Mucosa of rectum (tissue), 2 donors: ENCODE results near the gene NEUROD6.

Source experiments
- H3K27ac ChIP-seq, 2 donors: one replicate each; pipeline ENCODE4 v1.7.0; 2013; ENCODE audit warnings: inconsistent platforms in 2 of 2, low read depth in 2 of 2, low read length in 2 of 2
- H3K27me3 ChIP-seq, 2 donors: one replicate each; pipeline ENCODE4 v1.7.0; 2013; ENCODE audit warnings: low read length in 2 of 2; ENCODE audit not compliant: control insufficient read depth in 2 of 2, insufficient read depth in 2 of 2
- H3K36me3 ChIP-seq, 2 donors: one replicate each; pipeline ENCODE4 v1.7.0; 2013; ENCODE audit warnings: low read length in 2 of 2; ENCODE audit not compliant: control insufficient read depth in 2 of 2, insufficient read depth in 2 of 2
- H3K4me1 ChIP-seq, 2 donors: one replicate each; pipeline ENCODE4 v1.7.0; 2013; ENCODE audit warnings: low read length in 2 of 2, mild to moderate bottlenecking in 1 of 2; ENCODE audit not compliant: control insufficient read depth in 2 of 2, insufficient read depth in 2 of 2
- H3K4me3 ChIP-seq, 2 donors: one replicate each; pipeline ENCODE4 v1.7.0; 2013; ENCODE audit warnings: low read length in 2 of 2
- H3K9ac ChIP-seq, 2 donors: one replicate each; pipeline ENCODE4 v1.7.0; 2013; ENCODE audit warnings: low read length in 2 of 2, low read depth in 1 of 2, mild to moderate bottlenecking in 1 of 2
- H3K9me3 ChIP-seq, 2 donors: one replicate each; pipeline ENCODE4 v1.7.0; 2013; ENCODE audit warnings: low read length in 2 of 2; ENCODE audit not compliant: control insufficient read depth in 2 of 2
- donor health status: healthy.
- donor health status: Normal muscosa, but diverticular disease.

NEUROD6 gene

DNA sequence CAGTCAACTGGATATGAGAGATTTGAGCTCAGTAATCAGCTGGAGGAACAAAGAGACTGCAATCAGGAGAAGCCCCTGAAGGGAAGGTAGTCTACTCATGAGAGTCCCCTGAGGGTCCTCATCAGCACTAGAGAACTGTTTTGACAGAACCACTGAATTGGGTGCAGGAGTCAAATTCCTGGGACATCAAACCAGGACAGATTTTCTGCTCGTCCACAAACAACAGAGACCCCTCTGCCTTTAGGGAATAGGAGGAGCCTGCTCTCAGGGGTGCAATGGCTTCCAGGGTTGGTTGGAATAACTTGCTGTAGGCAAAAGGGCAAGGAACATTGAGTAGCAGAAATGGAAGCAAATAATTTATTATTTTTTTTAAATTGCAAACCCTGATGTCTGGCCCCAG, 21.9 kb upstream of the NEUROD6 start:
- no peak overlapping the region for H3K27ac ChIP-seq
- no peaks in the 10 kb centered on the region for H3K4me1 ChIP-seq
- H3K9ac ChIP-seq = no peak overlapping the region
- H3K9me3 ChIP-seq = no peaks in the 10 kb centered on the region
- H3K4me3 ChIP-seq = no peak overlapping the region
- H3K36me3 ChIP-seq = no peaks in the 10 kb centered on the region
- H3K27me3 ChIP-seq = no peaks in the 10 kb centered on the region

DNA sequence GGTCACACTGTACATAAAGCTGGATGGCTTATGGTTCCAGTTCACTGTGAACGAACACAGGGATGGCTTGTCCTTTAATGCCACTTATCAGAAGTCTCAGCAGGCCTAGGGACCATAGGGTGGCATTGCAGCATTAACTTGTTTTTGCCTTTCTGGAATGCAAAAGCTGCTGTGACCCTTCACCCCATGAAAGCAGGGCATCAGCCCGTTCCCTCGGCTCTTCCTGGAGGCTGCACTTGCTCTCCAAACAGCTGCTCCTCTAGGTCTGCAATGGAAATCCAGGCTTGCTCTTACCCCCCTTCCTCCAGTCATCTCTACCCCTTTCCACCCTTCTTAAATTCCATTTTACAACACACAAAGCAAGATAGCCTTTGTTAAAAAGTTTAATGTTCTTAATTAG, 17.9 kb upstream of the NEUROD6 start:
- H3K27ac ChIP-seq = no peak overlapping the region
- no peaks in the 10 kb centered on the region for H3K27me3 ChIP-seq
- H3K4me1 ChIP-seq = no peaks in the 10 kb centered on the region
- no peaks in the 10 kb centered on the region for H3K36me3 ChIP-seq
- no peaks in the 10 kb centered on the region for H3K9me3 ChIP-seq
- no peak overlapping the region for H3K9ac ChIP-seq
- no peak overlapping the region for H3K4me3 ChIP-seq

DNA sequence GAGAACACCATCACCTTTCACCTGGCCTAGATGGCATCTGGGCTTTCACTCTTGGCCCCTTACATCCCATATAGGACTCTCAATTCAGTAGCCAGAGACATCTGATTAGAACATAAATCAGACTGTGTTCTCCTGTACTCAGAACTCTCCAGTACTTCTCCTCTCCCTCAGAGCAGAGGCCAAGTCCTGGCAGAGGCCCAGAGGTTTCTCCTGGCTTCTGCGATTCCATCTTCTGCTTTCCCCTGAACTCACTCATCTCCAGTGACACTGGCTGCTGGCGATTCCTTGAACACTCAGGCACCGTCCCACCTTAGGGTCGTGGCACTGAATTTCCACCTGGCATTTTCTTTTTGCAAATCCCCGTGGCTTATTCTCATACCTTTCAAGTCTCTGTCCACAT, 4.9 kb upstream of the NEUROD6 start:
- Histone ChIP-seq H3K27me3 (peaks cover 0 to 5% of the 10 kb centered on the region in 2 donors), H3K4me3 (no peak overlapping the region), H3K9me3 (no peaks in the 10 kb centered on the region), H3K27ac (no peak overlapping the region), H3K4me1 (no peaks in the 10 kb centered on the region), H3K9ac (no peak overlapping the region), H3K36me3 (no peaks in the 10 kb centered on the region)

DNA sequence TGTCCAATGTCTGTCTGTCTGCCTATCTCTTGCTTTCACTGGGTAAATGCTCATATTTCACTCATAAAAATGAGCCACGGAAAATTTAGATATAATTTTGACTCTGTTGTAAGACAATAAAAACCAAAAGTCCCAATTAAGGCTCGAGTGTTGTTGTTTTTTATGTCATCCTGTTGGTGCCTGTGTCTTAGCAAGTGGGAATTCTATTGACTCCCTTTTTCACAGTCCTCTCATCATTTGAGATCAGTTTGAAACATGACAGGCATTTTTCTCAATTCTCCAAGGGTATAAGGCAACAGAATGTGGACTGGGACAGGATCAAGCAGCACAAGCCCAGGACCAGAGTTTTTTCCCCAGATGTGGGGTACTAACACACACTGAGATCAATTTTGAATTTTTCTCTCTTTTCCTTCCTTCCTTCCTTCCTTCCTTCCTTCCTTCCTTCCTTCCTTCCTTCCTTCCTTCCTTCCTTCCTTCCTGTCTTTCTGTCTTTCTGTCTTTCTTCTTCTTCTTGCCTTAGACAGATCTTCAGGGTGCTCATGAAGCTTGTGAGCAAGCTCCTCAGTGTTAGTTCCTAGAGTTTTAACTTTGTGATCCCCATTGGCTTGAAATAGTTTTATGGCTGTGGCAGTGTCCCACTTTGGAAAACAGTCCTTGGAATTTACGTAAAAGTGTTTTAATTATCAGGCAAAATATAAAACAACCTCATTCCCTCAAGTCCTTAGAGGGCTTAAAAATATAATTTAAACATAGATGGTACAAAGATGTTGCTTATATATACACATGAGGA, 3.2 kb upstream of the NEUROD6 start:
- Histone ChIP-seq H3K27me3 (peaks cover 6 to 7% of the 10 kb centered on the region in 2 donors), H3K9me3 (no peaks in the 10 kb centered on the region), H3K4me3 (no peak overlapping the region), H3K9ac (no peak overlapping the region), H3K36me3 (no peaks in the 10 kb centered on the region), H3K27ac (no peak overlapping the region), H3K4me1 (no peaks in the 10 kb centered on the region)

DNA sequence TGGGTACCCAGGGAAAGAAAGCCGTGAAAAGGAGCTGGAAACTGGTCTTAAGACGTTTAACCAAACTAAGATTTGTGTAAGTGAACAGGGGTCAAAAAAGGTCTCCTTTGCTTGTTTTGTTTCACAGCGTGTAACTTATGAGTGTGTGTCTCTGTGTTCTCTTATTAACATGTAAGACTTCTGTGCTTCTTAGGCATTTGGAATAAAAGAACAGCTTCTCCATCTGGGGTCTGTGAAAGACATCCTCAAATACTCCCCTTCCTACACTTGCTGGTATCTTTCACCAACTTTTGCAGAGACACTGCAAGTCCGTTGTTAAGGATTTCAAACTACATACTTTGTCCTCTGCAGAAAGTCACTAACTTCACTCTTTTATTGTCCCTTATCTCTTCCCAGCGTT, 615 bp upstream of the NEUROD6 start:
- Histone ChIP-seq H3K4me3 (no peak overlapping the region), H3K9ac (no peak overlapping the region), H3K27me3 (peaks cover 12 to 23% of the 10 kb centered on the region in 2 donors), H3K4me1 (no peaks in the 10 kb centered on the region), H3K27ac (no peak overlapping the region), H3K36me3 (no peaks in the 10 kb centered on the region), H3K9me3 (no peaks in the 10 kb centered on the region)

GRCh38 chr7:31340051-31340450, 475 bp downstream of the NEUROD6 start:
- H3K36me3 ChIP-seq = no peaks in the 10 kb centered on the region
- H3K9ac ChIP-seq = no peak overlapping the region
- peaks cover 13 to 32% of the 10 kb centered on the region in 2 donors for H3K27me3 ChIP-seq
- no peaks in the 10 kb centered on the region for H3K4me1 ChIP-seq
- H3K4me3 ChIP-seq = no peak overlapping the region
- H3K9me3 ChIP-seq = no peaks in the 10 kb centered on the region
- H3K27ac ChIP-seq = no peak overlapping the region

- Histone ChIP-seq H3K27ac (no peak overlapping the region), H3K4me3 (no peak overlapping the region), H3K9me3 (peaks cover 0 to 2% of the 10 kb centered on the region in 2 donors), H3K27me3 (peaks cover 13 to 32% of the 10 kb centered on the region in 2 donors), H3K36me3 (no peaks in the 10 kb centered on the region), H3K9ac (no peak overlapping the region), H3K4me1 (no peaks in the 10 kb centered on the region)
Measured at GRCh38 chr7:31338706-31339105, 1.8 kb downstream of the NEUROD6 start.

DNA sequence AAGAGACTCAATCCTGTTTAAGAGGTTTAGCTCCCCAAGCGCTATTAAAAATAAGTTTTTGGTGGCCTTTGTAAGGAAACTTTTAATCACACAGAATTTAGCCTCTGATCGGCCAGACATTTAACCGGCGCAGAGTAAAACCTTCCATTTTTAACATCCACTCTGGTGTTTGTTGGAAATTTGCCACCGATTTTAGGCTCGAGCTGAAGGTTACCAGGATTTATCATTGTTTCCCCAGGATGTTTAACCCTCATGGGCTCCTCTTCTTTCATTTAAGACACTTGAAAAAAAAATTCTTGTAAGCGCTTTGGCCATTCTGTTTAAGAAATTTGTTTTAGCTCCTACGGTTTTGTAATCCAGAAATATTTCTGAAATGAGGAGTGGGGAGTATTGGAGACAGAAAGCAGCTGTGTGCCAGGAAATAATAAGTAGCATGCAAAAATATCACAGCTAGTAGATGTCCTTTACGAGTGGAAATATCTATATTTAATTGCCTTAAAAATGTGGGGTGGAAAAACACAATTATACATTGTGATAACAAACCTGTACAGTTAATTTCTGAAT, 3.4 kb downstream of the NEUROD6 start:
- Histone ChIP-seq H3K27me3 (peaks cover 13 to 35% of the 10 kb centered on the region in 2 donors), H3K9me3 (peaks cover 0 to 2% of the 10 kb centered on the region in 2 donors), H3K9ac (no peak overlapping the region), H3K4me3 (no peak overlapping the region), H3K4me1 (no peaks in the 10 kb centered on the region), H3K27ac (no peak overlapping the region), H3K36me3 (no peaks in the 10 kb centered on the region)

- Histone ChIP-seq H3K9ac (no peak overlapping the region), H3K9me3 (peaks cover 0 to 2% of the 10 kb centered on the region in 2 donors), H3K36me3 (no peaks in the 10 kb centered on the region), H3K4me1 (no peaks in the 10 kb centered on the region), H3K4me3 (no peak overlapping the region), H3K27ac (no peak overlapping the region), H3K27me3 (peaks cover 13 to 35% of the 10 kb centered on the region in 2 donors)
Measured at GRCh38 chr7:31336202-31337001, 4.1 kb downstream of the NEUROD6 start.

DNA sequence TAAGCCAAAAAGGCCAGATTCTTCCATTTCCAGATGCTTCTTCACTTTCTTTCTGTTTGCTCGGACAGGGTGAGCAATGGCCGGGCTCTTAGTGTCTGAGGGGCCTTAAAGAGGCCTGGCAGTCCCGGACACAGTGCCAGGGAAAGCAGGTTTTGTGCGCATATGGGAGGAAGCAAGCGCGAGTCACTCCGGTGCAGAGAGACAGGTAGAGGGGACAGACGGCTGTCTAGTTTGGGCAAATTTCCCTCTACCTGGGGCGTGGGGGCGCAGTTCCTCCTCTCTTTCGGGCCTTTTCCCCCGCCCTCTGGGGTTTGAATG, 4.7 kb downstream of the NEUROD6 start:
- Histone ChIP-seq H3K36me3 (no peaks in the 10 kb centered on the region), H3K4me3 (no peak overlapping the region), H3K27me3 (peaks cover 13 to 33% of the 10 kb centered on the region in 2 donors), H3K9ac (no peak overlapping the region), H3K4me1 (no peaks in the 10 kb centered on the region), H3K9me3 (peaks cover 0 to 2% of the 10 kb centered on the region in 2 donors), H3K27ac (no peak overlapping the region)
